ENCODE data around the gene TUBB4A.

DNA sequence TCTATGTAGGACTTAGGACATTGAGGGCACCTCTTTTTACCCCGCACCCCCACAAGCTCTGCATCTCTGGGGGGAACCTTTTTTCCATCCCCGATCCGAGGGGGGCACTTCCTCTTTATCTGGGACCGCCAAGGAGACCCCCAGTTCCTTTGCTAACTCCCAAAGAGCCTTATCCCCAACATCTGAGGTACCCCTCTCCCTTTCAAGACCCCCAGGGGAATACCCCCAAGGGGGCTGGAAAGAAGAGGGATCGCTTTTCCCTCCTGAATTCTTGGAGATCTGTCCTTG, 29.8 kb upstream of the TUBB4A start:
- no peak for TF ChIP-seq CTCF (IDR thresholded peaks at IDR 0.05; ENCODE audit: insufficient read depth, low read length, poor library complexity, severe bottlenecking)
- no peak for TF ChIP-seq EZH2phosphoT487 (conservative IDR thresholded peaks at IDR 0.05; ENCODE audit: low read length)
